CD8-positive, alpha-beta memory T cell (primary cell): Measurements from ENCODE around the gene GMDS. TPM values are rescaled to one million over a fixed set of nuclear protein-coding genes. Genes with fewer than 3 reads are reported as not detected.
"Not testable (repeated sequence)": the region's sequence is repeated elsewhere in the genome, so short reads cannot be mapped to it uniquely, and the experiment has no call there.

Source experiments
- CTCF ChIA-PET: fragments of 350-600 bp; sonication (Branson Sonifier 250); formaldehyde crosslinking; loops from one replicate; lab custom pipeline; 2021; ENCODE audit warnings: antibody characterized with exemption; lab: Charles Lee
- POLR2A ChIA-PET: fragments of 350-600 bp; sonication (Branson Sonifier 250); formaldehyde crosslinking; loops from one replicate; lab custom pipeline; 2021; ENCODE audit warnings: antibody characterized with exemption; lab: Charles Lee
- DNase-seq, 5 donors: peaks; one replicate each; pipeline versions ENCODE4 v3.0.0 to v3.0.0-alpha.2; 2020 to 2022; ENCODE audit warnings: mixed read lengths in 1 of 5
- H3K27ac ChIP-seq: one replicate; pipeline ENCODE4 v1.7.0; 2013; ENCODE audit warnings: low read depth, mild to moderate bottlenecking, low read length, moderate library complexity
- H3K27me3 ChIP-seq: 2 replicates; pipeline ENCODE4 v1.7.0; 2013; ENCODE audit warnings: low read length, mild to moderate bottlenecking; ENCODE audit not compliant: insufficient read depth, poor library complexity, severe bottlenecking
- H3K36me3 ChIP-seq: 2 replicates; pipeline ENCODE4 v1.7.0; 2013; ENCODE audit warnings: mild to moderate bottlenecking, low read length, moderate library complexity; ENCODE audit not compliant: insufficient read depth
- H3K4me1 ChIP-seq: 2 replicates; pipeline ENCODE4 v1.7.0; 2013; ENCODE audit warnings: mild to moderate bottlenecking, low read length, moderate library complexity; ENCODE audit not compliant: insufficient read depth
- H3K4me3 ChIP-seq: 2 replicates; pipeline ENCODE4 v1.7.0; 2013; ENCODE audit warnings: mild to moderate bottlenecking, low read length
- H3K9me3 ChIP-seq: 2 replicates; pipeline ENCODE4 v1.7.0; 2013; ENCODE audit warnings: mild to moderate bottlenecking, low read length
- H3K27ac Mint-ChIP-seq, 8 donors: one replicate each; pipeline ENCODE4 v1.8.0; 2020 to 2021; ENCODE audit warnings: mixed read lengths in 8 of 8, mild to moderate bottlenecking in 6 of 8, inconsistent platforms in 3 of 8, moderate library complexity in 3 of 8
- H3K27me3 Mint-ChIP-seq, 2 donors: one replicate each; pipeline ENCODE4 v1.8.0; 2020 to 2021; ENCODE audit warnings: mixed read lengths in 2 of 2, mild to moderate bottlenecking in 1 of 2, moderate library complexity in 1 of 2
- H3K36me3 Mint-ChIP-seq, 3 donors: one replicate each; pipeline ENCODE4 v1.8.0; 2020 to 2021; ENCODE audit warnings: mixed read lengths in 3 of 3, inconsistent platforms in 1 of 3, mild to moderate bottlenecking in 1 of 3
- H3K4me1 Mint-ChIP-seq, 3 donors: one replicate each; pipeline ENCODE4 v1.8.0; 2020 to 2021; ENCODE audit warnings: mixed read lengths in 3 of 3, inconsistent platforms in 1 of 3, mild to moderate bottlenecking in 1 of 3
- H3K4me3 Mint-ChIP-seq, 7 donors: one replicate each; pipeline ENCODE4 v1.8.0; 2020 to 2021; ENCODE audit warnings: mixed read lengths in 7 of 7, mild to moderate bottlenecking in 6 of 7, moderate library complexity in 4 of 7, inconsistent platforms in 2 of 7
- H3K9me3 Mint-ChIP-seq, 5 donors: one replicate each; pipeline ENCODE4 v1.8.0; 2020 to 2022; ENCODE audit warnings: mixed read lengths in 5 of 5, mild to moderate bottlenecking in 3 of 5, moderate library complexity in 2 of 5, inconsistent platforms in 1 of 5
- polyA plus RNA-seq: library from polyadenylated mRNA; unstranded; fragments of 300-500 nt; fragmentation: Illumina TruSeq; gene quantifications from one replicate; pipeline ENCODE4 v1.2.3, GENCODE V29; 2021
- total RNA-seq, 2 experiments: library from RNA; stranded (reverse); gene quantifications; one replicate each; pipeline ENCODE4 v1.2.3, GENCODE V29; 2021

Gene GMDS
- total and polyA plus RNA-seq, 3 experiments from 2014 or later = 16.4 to 33.4 (median 28.6) TPM

GRCh38 chr6:1697688-1698351, 547.6 kb downstream of the GMDS start:
- CTCF ChIA-PET = no interaction called here

GRCh38 chr6:1696463-1696850, 548.9 kb downstream of the GMDS start:
- Mint-ChIP-seq H3K9me3 (peaks cover 0 to 4% (median 0%) of the 10 kb centered on the region in 5 donors), H3K36me3 (peaks cover 0 to 18% (median 8%) of the 10 kb centered on the region in 3 donors), H3K4me3 (no peak overlapping the region), H3K27me3 (peaks cover 0 to 2% of the 10 kb centered on the region in 2 donors), H3K4me1 (peaks cover 0 to 2% (median 0%) of the 10 kb centered on the region in 3 donors), H3K27ac (no peak overlapping the region)
- Histone ChIP-seq H3K9me3 (no peaks in the 10 kb centered on the region), H3K4me1 (no peaks in the 10 kb centered on the region), H3K36me3 (no peaks in the 10 kb centered on the region), H3K4me3 (no peak overlapping the region), H3K27me3 (no peaks in the 10 kb centered on the region), H3K27ac (no peak overlapping the region)
- ChIA-PET POLR2A (no interaction called here), CTCF (no interaction called here)
- no peak for DNase-seq

More at GRCh38 chr6:1697688-1698351, 547.6 kb downstream of the GMDS start:
- Mint-ChIP-seq H3K27ac (no peak overlapping the region), H3K9me3 (no peaks in the 10 kb centered on the region), H3K36me3 (peaks cover 0 to 13% (median 8%) of the 10 kb centered on the region in 3 donors), H3K4me3 (no peak overlapping the region), H3K27me3 (peaks cover 0 to 2% of the 10 kb centered on the region in 2 donors), H3K4me1 (peaks cover 0 to 2% (median 0%) of the 10 kb centered on the region in 3 donors)
- DNase-seq = no peak
- Histone ChIP-seq H3K27ac (no peak overlapping the region), H3K36me3 (no peaks in the 10 kb centered on the region), H3K27me3 (no peaks in the 10 kb centered on the region), H3K9me3 (no peaks in the 10 kb centered on the region), H3K4me1 (no peaks in the 10 kb centered on the region), H3K4me3 (no peak overlapping the region)
- POLR2A ChIA-PET = no interaction called here

- CTCF ChIA-PET = interaction anchor here (0.6 kb wide), 2 partner anchors 36 to 511 kb away, joined by 3 read pairs; no protein-coding TSS in a partner anchor
- DNase-seq = no peak
- Mint-ChIP-seq H3K4me1 (peaks cover 0 to 2% (median 0%) of the 10 kb centered on the region in 3 donors), H3K27me3 (peaks cover 0 to 2% of the 10 kb centered on the region in 2 donors), H3K9me3 (peaks cover 0 to 4% (median 0%) of the 10 kb centered on the region in 5 donors), H3K27ac (no peak overlapping the region), H3K36me3 (peaks cover 0 to 18% (median 8%) of the 10 kb centered on the region in 3 donors), H3K4me3 (no peak overlapping the region)
- POLR2A ChIA-PET = no interaction called here
- Histone ChIP-seq H3K4me3 (no peak overlapping the region), H3K4me1 (no peaks in the 10 kb centered on the region), H3K27me3 (no peaks in the 10 kb centered on the region), H3K27ac (no peak overlapping the region), H3K36me3 (no peaks in the 10 kb centered on the region), H3K9me3 (no peaks in the 10 kb centered on the region)
These were observed 549.6 kb downstream of the GMDS start for GRCh38 chr6:1695546-1696462.

- Mint-ChIP-seq H3K4me3 (peak overlapping the region in 1 of 7 donors; percentile 29), H3K36me3 (peaks cover 2 to 33% (median 11%) of the 10 kb centered on the region in 3 donors)
- H3K9me3 ChIP-seq, H3K4me1 Mint-ChIP-seq, H3K4me1 ChIP-seq, POLR2A ChIA-PET, DNase-seq, H3K9me3 Mint-ChIP-seq, H3K27ac Mint-ChIP-seq, H3K27me3 ChIP-seq, CTCF ChIA-PET, H3K27me3 Mint-ChIP-seq, H3K27ac ChIP-seq, H3K36me3 ChIP-seq, H3K4me3 ChIP-seq: not testable (repeated sequence)
These were observed 553.6 kb downstream of the GMDS start for GRCh38 chr6:1691828-1692227.

GRCh38 chr6:1690656-1691055, 554.7 kb downstream of the GMDS start:
- H3K4me3 ChIP-seq, H3K4me1 Mint-ChIP-seq, H3K9me3 ChIP-seq, POLR2A ChIA-PET, H3K27ac Mint-ChIP-seq, H3K4me1 ChIP-seq, H3K27me3 ChIP-seq, H3K4me3 Mint-ChIP-seq, DNase-seq, H3K27ac ChIP-seq, H3K9me3 Mint-ChIP-seq, H3K36me3 ChIP-seq, H3K27me3 Mint-ChIP-seq, CTCF ChIA-PET: not testable (repeated sequence)
- H3K36me3 Mint-ChIP-seq = peaks cover 2 to 34% (median 8%) of the 10 kb centered on the region in 3 donors

- no peak overlapping the region for H3K27ac ChIP-seq
- H3K36me3 ChIP-seq = no peaks in the 10 kb centered on the region
- ChIA-PET CTCF (no interaction called here), POLR2A (no interaction called here)
- H3K4me1 ChIP-seq = no peaks in the 10 kb centered on the region
- no peaks in the 10 kb centered on the region for H3K27me3 ChIP-seq
- H3K4me3 ChIP-seq = no peak overlapping the region
- DNase-seq = no peak
- Mint-ChIP-seq H3K27me3 (no peaks in the 10 kb centered on the region), H3K36me3 (peaks cover 2 to 34% (median 8%) of the 10 kb centered on the region in 3 donors), H3K4me3 (no peak overlapping the region), H3K4me1 (no peaks in the 10 kb centered on the region), H3K9me3 (peaks cover 0 to 4% (median 0%) of the 10 kb centered on the region in 5 donors), H3K27ac (no peak overlapping the region)
- no peaks in the 10 kb centered on the region for H3K9me3 ChIP-seq
These were observed 556.3 kb downstream of the GMDS start for GRCh38 chr6:1689141-1689540.

GRCh38 chr6:1688396-1688795, 557.0 kb downstream of the GMDS start:
- Histone ChIP-seq H3K27ac (no peak overlapping the region), H3K27me3 (no peaks in the 10 kb centered on the region), H3K4me3 (no peak overlapping the region), H3K4me1 (no peaks in the 10 kb centered on the region), H3K36me3 (no peaks in the 10 kb centered on the region), H3K9me3 (no peaks in the 10 kb centered on the region)
- no peaks in the 10 kb centered on the region for H3K4me1 Mint-ChIP-seq
- peaks cover 2 to 32% (median 8%) of the 10 kb centered on the region in 3 donors for H3K36me3 Mint-ChIP-seq
- H3K27ac Mint-ChIP-seq = no peak overlapping the region
- CTCF ChIA-PET = no interaction called here
- no peaks in the 10 kb centered on the region for H3K27me3 Mint-ChIP-seq
- H3K4me3 Mint-ChIP-seq = no peak overlapping the region
- POLR2A ChIA-PET = no interaction called here
- peaks cover 0 to 4% (median 0%) of the 10 kb centered on the region in 5 donors for H3K9me3 Mint-ChIP-seq
- no peak for DNase-seq

- no peak overlapping the region for H3K27ac ChIP-seq
- POLR2A ChIA-PET = no interaction called here
These were observed 558.0 kb downstream of the GMDS start for GRCh38 chr6:1687402-1687801.

More at GRCh38 chr6:1687402-1687801, 558.0 kb downstream of the GMDS start:
- CTCF ChIA-PET = no interaction called here
- Mint-ChIP-seq H3K36me3 (peaks cover 2 to 24% (median 8%) of the 10 kb centered on the region in 3 donors), H3K9me3 (peaks cover 0 to under 1% (median 0%) of the 10 kb centered on the region in 5 donors), H3K27me3 (no peaks in the 10 kb centered on the region), H3K4me3 (no peak overlapping the region), H3K27ac (no peak overlapping the region), H3K4me1 (no peaks in the 10 kb centered on the region)
- H3K4me3 ChIP-seq = no peak overlapping the region
- no peak for DNase-seq
- no peaks in the 10 kb centered on the region for H3K27me3 ChIP-seq
- no peaks in the 10 kb centered on the region for H3K9me3 ChIP-seq
- no peaks in the 10 kb centered on the region for H3K4me1 ChIP-seq
- no peaks in the 10 kb centered on the region for H3K36me3 ChIP-seq
